ENCODE results near the gene JMJD4. TPM values are rescaled to one million over a fixed set of nuclear protein-coding genes. Genes with fewer than 3 reads are reported as not detected.

The JMJD4 gene
- total RNA-seq, 1 experiment from 2014 or later, result 33.6 TPM

DNA sequence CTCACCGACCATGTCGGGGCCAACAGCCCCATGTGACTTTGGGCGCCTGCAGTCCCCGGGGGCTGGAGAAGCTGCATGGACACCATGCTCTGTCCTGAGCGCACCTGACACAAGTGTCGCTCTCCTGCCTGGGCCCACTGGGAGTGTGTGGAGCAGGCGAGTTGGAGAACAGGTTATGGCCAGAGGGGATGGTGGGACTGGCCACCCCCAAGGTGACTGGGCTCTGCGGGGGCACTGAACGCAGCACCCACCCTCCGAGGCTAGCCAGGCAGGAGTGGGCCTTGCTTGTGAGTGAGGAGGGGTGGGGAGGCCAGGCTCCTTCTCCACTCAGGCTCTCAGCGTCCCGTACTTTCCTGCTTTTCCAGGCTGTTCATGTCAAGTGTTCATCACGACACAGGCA is 35.7 kb upstream of the JMJD4 start:
- no peak for DNase-seq (ENCODE audit: low read depth, low spot score)
- in situ Hi-C loops (cut with HindIII; ENCODE audit: low pct_unique_long_range_greater_than_20kb, low sequenced_read_pairs), result no loop called here

GRCh38 chr1:227769936-227770494 is 34.9 kb upstream of the JMJD4 start:
- in situ Hi-C loops (cut with HindIII; ENCODE audit: low pct_unique_long_range_greater_than_20kb, low sequenced_read_pairs), result no loop called here
- DNase-seq (ENCODE audit: low read depth, low spot score), result no peak

DNA sequence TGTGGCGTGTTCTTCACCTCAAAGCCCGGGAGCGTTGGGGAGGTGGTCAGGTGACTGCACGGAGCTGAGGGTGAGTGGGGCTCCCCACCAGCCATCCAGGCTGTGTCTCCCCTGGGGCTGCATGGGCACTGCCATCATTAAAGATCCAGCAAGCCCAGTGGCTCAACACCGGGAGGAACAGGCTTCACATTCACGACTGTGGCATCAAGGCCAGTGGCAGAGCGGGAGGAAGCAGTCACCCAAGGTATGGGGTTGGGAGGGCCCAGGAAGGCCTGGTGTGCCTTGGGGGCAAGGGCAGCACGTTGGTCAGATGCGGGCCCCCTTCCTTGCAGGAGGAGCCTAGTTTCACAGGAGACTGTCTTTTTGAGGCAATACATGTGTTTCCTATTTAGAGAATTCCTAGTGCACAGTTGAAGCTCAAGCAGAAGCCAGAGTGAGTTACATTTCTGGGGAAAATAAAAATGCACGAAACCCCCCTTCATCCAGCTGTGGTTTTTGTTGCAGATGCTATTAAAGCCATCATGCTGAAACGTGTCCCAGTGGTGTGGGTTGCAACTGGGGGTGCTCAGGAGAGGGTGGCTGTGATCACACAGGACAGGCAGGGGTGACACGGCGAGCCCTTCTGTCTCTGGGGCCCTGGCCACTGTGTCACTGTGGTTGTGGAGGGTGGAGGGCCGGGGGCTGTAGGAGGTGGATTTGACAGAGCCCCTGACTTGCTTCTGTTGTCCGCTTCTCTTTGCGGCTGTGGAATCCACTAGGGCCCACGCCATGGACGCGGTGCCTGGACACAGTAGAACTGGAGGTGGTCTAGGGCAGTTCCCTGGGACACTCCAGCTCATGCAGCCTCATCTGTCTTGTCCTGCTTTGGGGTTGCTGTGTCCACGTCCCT is 34.2 kb upstream of the JMJD4 start:
- in situ Hi-C loops (cut with HindIII; ENCODE audit: low pct_unique_long_range_greater_than_20kb, low sequenced_read_pairs), result no loop called here
- no peak for DNase-seq (ENCODE audit: low read depth, low spot score)

GRCh38 chr1:227768640-227769039 is 33.5 kb upstream of the JMJD4 start:
- in situ Hi-C loops (cut with HindIII; ENCODE audit: low pct_unique_long_range_greater_than_20kb, low sequenced_read_pairs), result no loop called here
- DNase-seq (ENCODE audit: low read depth, low spot score), result no peak

GRCh38 chr1:227768125-227768439 is 33.0 kb upstream of the JMJD4 start:
- in situ Hi-C loops (cut with HindIII; ENCODE audit: low pct_unique_long_range_greater_than_20kb, low sequenced_read_pairs), result no loop called here
- no peak for DNase-seq (ENCODE audit: low read depth, low spot score)

- no peak for DNase-seq (ENCODE audit: low read depth, low spot score)
- in situ Hi-C loops (cut with HindIII; ENCODE audit: low pct_unique_long_range_greater_than_20kb, low sequenced_read_pairs), result no loop called here
Observed at GRCh38 chr1:227767401-227768124, 32.5 kb upstream of the JMJD4 start.

DNA sequence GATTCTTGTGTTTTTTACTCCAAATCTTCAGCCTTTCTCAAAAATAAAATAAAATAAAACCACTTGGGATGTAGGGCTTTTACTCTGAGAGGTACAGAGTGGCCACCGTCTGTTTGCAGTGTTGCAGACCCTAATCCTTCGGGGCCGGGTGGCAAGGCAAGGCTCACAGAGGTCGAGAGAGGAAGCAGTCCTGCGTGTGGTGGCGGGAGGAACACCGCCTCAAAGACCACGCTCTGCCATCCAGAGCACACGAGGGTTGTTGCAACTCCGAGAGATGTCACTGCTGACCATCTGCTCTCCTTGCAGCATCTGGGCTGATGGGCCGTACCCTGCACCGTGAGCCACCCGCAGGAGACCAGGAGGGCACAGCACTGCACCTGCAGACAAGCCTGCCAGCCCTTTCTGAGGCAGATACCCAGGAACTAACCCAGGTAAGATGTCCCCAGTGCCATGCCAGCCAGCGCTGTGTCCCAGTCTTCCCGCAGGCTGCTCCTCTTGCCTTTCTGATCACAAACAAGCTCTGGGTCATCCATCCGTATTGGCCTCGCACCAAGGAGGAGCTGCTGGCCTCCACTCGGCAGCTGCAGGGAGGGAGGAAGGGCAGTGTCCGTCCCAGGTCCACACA is 31.7 kb upstream of the JMJD4 start:
- in situ Hi-C loops (cut with HindIII; ENCODE audit: low pct_unique_long_range_greater_than_20kb, low sequenced_read_pairs), result no loop called here
- no peak for DNase-seq (ENCODE audit: low read depth, low spot score)

GRCh38 chr1:227766015-227766634 is 31.0 kb upstream of the JMJD4 start:
- no peak for DNase-seq (ENCODE audit: low read depth, low spot score)
- in situ Hi-C loops (cut with HindIII; ENCODE audit: low pct_unique_long_range_greater_than_20kb, low sequenced_read_pairs), result no loop called here

GRCh38 chr1:227765261-227766014 is 30.3 kb upstream of the JMJD4 start:
- in situ Hi-C loops (cut with HindIII; ENCODE audit: low pct_unique_long_range_greater_than_20kb, low sequenced_read_pairs), result no loop called here
- no peak for DNase-seq (ENCODE audit: low read depth, low spot score)

DNA sequence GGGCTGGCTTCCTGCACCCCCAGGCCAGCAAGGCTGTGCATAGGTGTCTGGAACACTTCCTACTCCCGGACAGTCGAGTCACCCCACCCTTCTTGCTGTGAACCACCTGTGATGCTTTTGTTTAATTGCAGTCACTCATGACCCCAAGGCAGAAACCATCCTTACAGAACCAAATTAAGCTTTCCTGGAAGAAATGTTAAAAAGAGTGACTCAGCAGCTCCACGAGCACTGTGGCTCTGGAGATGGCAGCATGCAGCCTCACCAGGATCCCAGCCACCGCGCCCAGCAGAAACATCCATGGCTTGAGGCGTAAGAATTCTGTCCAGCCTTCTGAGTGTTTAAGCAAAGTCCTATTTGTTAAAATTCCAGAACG is 28.9 kb upstream of the JMJD4 start:
- in situ Hi-C loops (cut with HindIII; ENCODE audit: low pct_unique_long_range_greater_than_20kb, low sequenced_read_pairs), result no loop called here
- no peak for DNase-seq (ENCODE audit: low read depth, low spot score)

DNA sequence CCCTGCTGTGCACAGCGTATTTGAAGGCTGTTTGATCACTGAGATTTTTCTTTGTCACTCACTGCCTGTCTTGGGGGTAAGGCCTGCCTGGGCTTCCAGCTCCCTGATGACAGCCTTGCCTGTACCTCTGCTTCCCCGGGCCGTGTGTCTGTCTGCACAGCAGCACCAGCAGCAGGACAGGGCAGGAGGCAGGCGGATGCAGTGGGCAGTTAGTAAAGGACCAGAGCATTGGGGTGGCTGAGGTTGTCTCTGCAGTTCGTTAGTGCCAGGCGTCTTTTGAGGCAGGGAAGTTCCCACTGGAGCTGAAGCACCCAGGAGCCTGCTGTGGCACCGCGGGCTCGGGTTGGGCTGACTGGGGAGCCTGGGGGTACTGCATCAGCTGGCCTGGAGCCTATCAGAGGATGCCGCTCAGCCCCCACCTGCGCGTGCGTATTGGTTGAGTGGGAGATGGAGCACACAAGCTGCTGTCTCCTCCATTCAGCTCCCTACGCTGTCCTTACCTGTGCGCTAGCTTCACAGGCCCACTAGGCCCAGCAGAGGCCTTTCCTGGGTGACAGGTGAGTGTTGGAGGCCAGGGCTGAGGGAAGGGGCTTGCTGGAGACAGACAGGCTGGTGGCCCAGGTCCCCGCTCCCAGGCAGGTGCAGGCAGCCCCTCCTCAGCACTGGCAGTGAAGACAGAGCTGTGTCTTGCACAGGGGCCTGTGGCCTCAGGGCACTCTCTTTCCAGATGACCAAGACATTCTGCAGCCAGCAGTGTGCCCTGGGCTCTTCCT is 28.3 kb upstream of the JMJD4 start:
- no peak for DNase-seq (ENCODE audit: low read depth, low spot score)
- in situ Hi-C loops (cut with HindIII; ENCODE audit: low pct_unique_long_range_greater_than_20kb, low sequenced_read_pairs), result no loop called here

DNA sequence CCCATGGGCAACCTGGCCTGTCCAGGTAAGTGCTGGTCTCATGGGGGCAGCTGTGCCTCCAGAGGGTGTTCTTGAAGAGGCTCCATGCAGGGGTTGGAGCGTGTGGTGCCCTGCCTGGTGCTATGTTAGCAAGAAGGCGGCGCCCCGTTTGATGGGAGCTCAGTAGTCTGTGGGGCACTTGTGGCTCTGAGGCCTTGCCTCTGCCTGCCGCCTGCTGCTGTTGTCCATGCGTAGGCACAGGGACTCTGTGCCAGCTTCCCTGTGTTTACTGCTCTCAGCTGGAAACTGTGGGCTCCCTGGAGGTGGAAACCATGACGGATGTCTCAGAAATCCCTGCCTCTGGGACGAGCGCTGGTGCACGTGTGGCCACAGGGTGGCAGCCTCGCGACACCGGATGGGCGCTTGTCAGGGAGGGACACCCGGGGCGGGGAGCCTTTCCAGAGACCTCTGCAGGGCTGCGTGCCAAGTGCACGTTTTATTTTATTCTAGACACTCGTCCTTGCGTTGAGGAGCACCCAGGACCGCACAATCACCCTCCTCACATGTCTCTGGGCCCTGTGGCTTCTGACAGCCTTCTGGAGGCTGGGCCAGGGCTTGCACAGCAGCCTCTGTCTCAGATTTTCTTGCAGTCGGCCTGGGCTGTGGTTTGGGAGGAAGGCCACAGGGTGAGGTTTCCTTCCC is 27.3 kb upstream of the JMJD4 start:
- DNase-seq (ENCODE audit: low read depth, low spot score), result peak; percentile 69
- in situ Hi-C loops (cut with HindIII; ENCODE audit: low pct_unique_long_range_greater_than_20kb, low sequenced_read_pairs), result no loop called here

DNA sequence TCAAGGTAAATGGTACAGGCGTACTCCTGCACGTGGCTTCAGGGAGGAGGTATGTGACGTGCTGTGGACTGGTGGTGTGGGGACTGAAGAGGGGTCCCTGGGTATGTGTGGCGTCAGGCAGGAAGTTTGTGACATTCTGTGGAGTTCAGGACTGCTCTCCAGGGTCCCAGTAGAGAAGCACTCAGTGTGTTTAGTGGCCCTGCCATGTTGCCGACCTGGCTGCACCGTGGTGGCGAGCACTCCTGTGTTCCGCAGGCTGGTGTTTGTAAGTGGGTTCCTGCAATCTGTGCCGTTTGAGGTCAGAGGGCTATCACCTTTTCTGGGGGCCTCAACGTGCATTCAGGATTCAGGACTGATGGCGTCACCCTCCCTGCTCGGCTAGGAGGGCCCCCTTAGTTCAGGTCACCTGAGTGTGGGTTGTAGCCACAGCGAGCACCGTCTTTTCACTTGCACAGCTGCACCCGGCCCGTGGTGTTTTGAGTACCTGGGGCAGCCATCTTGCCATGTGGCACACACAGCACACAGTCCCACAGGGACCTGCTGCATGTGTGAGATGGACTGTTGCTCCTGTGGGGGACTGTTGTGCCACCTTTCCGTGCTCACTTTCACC is 26.6 kb upstream of the JMJD4 start:
- in situ Hi-C loops (cut with HindIII; ENCODE audit: low pct_unique_long_range_greater_than_20kb, low sequenced_read_pairs), result no loop called here
- no peak for DNase-seq (ENCODE audit: low read depth, low spot score)

DNA sequence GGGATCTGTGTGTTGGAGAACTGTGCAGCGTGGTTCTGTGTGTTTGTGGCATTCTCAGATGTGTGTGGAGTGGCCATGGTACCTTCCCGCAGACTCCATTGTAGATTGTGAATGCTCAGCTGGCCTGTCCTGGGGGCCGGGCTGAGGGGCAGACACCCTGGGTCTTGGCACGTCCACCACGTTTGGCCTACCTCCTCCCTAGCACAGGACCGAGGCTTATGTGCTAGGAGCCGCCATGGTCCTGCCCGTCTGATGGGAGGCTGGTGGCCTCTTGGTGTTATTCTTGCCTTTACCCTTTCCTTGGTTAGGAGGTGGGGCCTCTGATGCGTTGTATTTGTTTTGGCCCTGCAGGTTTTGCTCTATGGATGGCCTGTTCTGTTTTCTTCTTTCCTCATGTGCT is 25.3 kb upstream of the JMJD4 start:
- in situ Hi-C loops (cut with HindIII; ENCODE audit: low pct_unique_long_range_greater_than_20kb, low sequenced_read_pairs), result no loop called here

DNA sequence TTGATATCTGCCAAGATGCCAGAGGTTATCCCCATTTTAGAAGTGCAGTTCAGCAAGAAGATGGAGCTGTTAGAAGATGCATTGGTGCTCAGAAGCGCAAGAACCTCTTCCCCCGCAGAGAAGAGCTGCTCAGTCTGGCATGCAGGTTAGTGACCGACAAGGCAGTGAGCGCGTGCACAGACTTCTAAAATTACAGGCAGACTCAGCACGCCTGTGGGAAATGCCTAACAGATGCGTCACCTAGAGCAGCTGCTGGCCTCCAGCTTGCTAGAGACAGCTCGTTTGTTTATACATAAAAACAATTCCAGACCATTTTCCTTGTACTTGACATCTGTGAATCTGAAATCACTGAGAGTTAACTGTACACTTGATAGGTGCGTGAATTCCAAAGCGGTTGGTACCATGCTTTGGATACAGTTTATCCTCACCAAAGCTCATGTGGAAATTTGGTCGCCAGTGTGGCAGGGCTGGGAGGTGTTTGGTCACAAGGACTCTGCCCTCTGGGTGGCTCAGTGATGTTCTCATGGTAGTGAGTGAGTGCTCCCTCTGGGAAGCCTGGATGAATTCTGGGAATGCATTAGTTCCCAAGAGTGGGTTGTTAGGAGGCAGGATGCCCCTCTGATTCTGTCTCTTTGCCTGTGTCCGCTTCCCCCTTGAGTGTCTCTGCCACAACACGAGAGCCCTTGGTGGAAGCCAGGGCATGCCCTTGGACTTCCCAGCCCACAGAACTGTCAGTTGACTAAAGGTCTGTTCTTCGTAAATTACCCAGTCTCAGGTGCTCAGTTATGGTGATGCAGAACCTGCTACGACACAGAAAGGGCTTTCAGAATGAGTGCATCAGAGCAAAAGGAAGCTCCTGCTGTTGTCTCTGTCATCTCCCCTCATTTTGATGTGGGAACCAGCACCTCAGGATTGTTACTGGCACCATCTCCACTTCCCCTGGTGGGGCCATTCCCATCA is 24.5 kb upstream of the JMJD4 start:
- in situ Hi-C loops (cut with HindIII; ENCODE audit: low pct_unique_long_range_greater_than_20kb, low sequenced_read_pairs), result no loop called here
- DNase-seq (ENCODE audit: low read depth, low spot score), result no peak

More for the DNA sequence above, 25.3 kb upstream of the JMJD4 start:
- no peak for DNase-seq (ENCODE audit: low read depth, low spot score)
